Gastroesophageal sphincter (tissue), 4 donors: ENCODE measurements around the gene LRRC4. TPM values are rescaled to one million over a fixed set of nuclear protein-coding genes. Genes with fewer than 3 reads are reported as not detected.

Source experiments
- ATAC-seq: fragments of 150-250 bp; one replicate; pipeline ENCODE4 v1.9.1; 2016; ENCODE audit warnings: mild to moderate bottlenecking, moderate library complexity
- H3K27ac ChIP-seq, 4 donors: fragments of 200-600 bp; sonication (generic) in 3 of 4; 1 replicate in 3 of 4; 2 replicates in 1 of 4; pipeline ENCODE4 v1.5.1; 2016 to 2019
- H3K27me3 ChIP-seq: fragments of 200-600 bp; sonication (generic); one replicate; pipeline ENCODE4 v1.5.1; 2019
- H3K36me3 ChIP-seq, 2 donors: fragments of 200-600 bp; sonication (generic); one replicate each; pipeline ENCODE4 v1.5.1; 2019; ENCODE audit warnings: control low read depth in 1 of 2
- H3K4me1 ChIP-seq, 3 donors: fragments of 200-600 bp; sonication (generic); 1 replicate in 2 of 3; 2 replicates in 1 of 3; pipeline ENCODE4 v1.5.1; 2016 to 2019; ENCODE audit warnings: control low read depth in 2 of 3
- H3K4me3 ChIP-seq, 2 donors: fragments of 200-600 bp; sonication (generic); one replicate each; pipeline ENCODE4 v1.5.1; 2019; ENCODE audit warnings: mild to moderate bottlenecking in 1 of 2, moderate library complexity in 1 of 2
- H3K9me3 ChIP-seq, 3 donors: fragments of 200-600 bp; sonication (generic); one replicate each; pipeline ENCODE4 v1.5.1; 2017 to 2019; ENCODE audit warnings: control low read depth in 2 of 3
- CTCF ChIP-seq, 4 experiments: fragments of 200-600 bp in 2 of 4; fragments of 450-650 bp in 2 of 4; sonication (generic) in 1 of 4; IDR thresholded peaks; one replicate each; pipeline ENCODE4 v1.5.1; 2017 to 2019; ENCODE audit warnings: antibody characterized with exemption in 4 of 4, mild to moderate bottlenecking in 2 of 4, moderate library complexity in 2 of 4
- EP300 ChIP-seq: sonication (generic); formaldehyde crosslinking; IDR thresholded peaks from one replicate; pipeline ENCODE4 v1.6.1; 2017; ENCODE audit warnings: antibody characterized with exemption, mild to moderate bottlenecking
- POLR2A ChIP-seq, 2 donors: fragments of 450-650 bp; IDR thresholded peaks; one replicate each; pipeline ENCODE4 v1.6.1; 2017; ENCODE audit warnings: antibody characterized with exemption in 2 of 2, mild to moderate bottlenecking in 2 of 2, moderate library complexity in 1 of 2
- POLR2AphosphoS5 ChIP-seq: sonication (generic); formaldehyde crosslinking; IDR thresholded peaks from one replicate; pipeline ENCODE4 v1.6.1; 2017; ENCODE audit warnings: antibody characterized with exemption
- WGBS, 2 donors: methylation state at CpG; one replicate each; pipeline ENCODE4 v1.1.5; 2018; ENCODE audit warnings: low coverage in 1 of 2; 5-methylcytosine and 5-hydroxymethylcytosine counted together
- total RNA-seq, 4 donors: library from RNA; depleted of rRNA; stranded (reverse); fragments of >200 nt; gene quantifications; one replicate each; pipeline ENCODE4 v1.1.0, GENCODE V29; 2016

The LRRC4 gene
- total RNA-seq, 4 donors from 2014 or later, result 0.39 to 1.9 (median 0.82) TPM; not detected in 1

GRCh38 chr7:128059143-128059988 is 28.1 kb upstream of the LRRC4 start:
- 69 to 81% methylated on average over 3 to 7 of the region's 7 CpGs for WGBS, 2 donors
- Histone ChIP-seq H3K4me1 (no peaks in the 10 kb centered on the region), H3K27me3 (no peaks in the 10 kb centered on the region), H3K4me3 (no peak overlapping the region), H3K36me3 (peaks cover 0 to 5% of the 10 kb centered on the region in 2 donors), H3K27ac (no peak overlapping the region), H3K9me3 (no peaks in the 10 kb centered on the region)
- ATAC-seq, result no peak
- TF ChIP-seq EP300 (no peak), POLR2A (IDR thresholded peaks at IDR 0.05) (no peak), CTCF (IDR thresholded peaks at IDR 0.05) (no peak), POLR2AphosphoS5 (no peak)

GRCh38 chr7:128057909-128058308 is 26.7 kb upstream of the LRRC4 start:
- Histone ChIP-seq H3K9me3 (no peaks in the 10 kb centered on the region), H3K36me3 (peaks cover 0 to 5% of the 10 kb centered on the region in 2 donors), H3K4me1 (peaks cover 0 to 3% (median 0%) of the 10 kb centered on the region in 3 donors), H3K4me3 (no peak overlapping the region), H3K27me3 (no peaks in the 10 kb centered on the region), H3K27ac (no peak overlapping the region)
- no peak for ATAC-seq
- TF ChIP-seq POLR2A (IDR thresholded peaks at IDR 0.05), result no peak
- TF ChIP-seq EP300, result no peak
- TF ChIP-seq CTCF (IDR thresholded peaks at IDR 0.05), result no peak
- TF ChIP-seq POLR2AphosphoS5, result no peak
- WGBS, 2 donors, result 50 to 63% methylated on average over 1 of the region's 1 CpG

GRCh38 chr7:128056901-128057300 is 25.7 kb upstream of the LRRC4 start:
- no peak overlapping the region for H3K27ac ChIP-seq

GRCh38 chr7:128055637-128056036 is 24.4 kb upstream of the LRRC4 start:
- no peak overlapping the region for H3K4me3 ChIP-seq
- TF ChIP-seq POLR2A (IDR thresholded peaks at IDR 0.05), result no peak
- TF ChIP-seq EP300, result no peak
- no peak for TF ChIP-seq CTCF (IDR thresholded peaks at IDR 0.05)
- no peak for TF ChIP-seq POLR2AphosphoS5
- ATAC-seq, result no peak
- H3K36me3 ChIP-seq, result peaks cover 0 to 5% of the 10 kb centered on the region in 2 donors
- no peak overlapping the region for H3K27ac ChIP-seq
- H3K9me3 ChIP-seq, result no peaks in the 10 kb centered on the region
- WGBS, 2 donors, result 93% methylated on average over 2 of the region's 5 CpGs; no CpG with 5 or more reads in 1 of the 2 donors
- H3K27me3 ChIP-seq, result no peaks in the 10 kb centered on the region
- peaks cover 0 to 8% (median 0%) of the 10 kb centered on the region in 3 donors for H3K4me1 ChIP-seq

More at GRCh38 chr7:128056901-128057300, 25.7 kb upstream of the LRRC4 start:
- TF ChIP-seq EP300, result no peak
- TF ChIP-seq CTCF (IDR thresholded peaks at IDR 0.05), result no peak
- no peak for TF ChIP-seq POLR2A (IDR thresholded peaks at IDR 0.05)
- TF ChIP-seq POLR2AphosphoS5, result no peak
- 91% methylated on average over 8 of the region's 8 CpGs for WGBS, 2 donors
- peaks cover 0 to 5% of the 10 kb centered on the region in 2 donors for H3K36me3 ChIP-seq
- no peak for ATAC-seq
- H3K4me3 ChIP-seq, result no peak overlapping the region
- no peaks in the 10 kb centered on the region for H3K9me3 ChIP-seq
- H3K27me3 ChIP-seq, result no peaks in the 10 kb centered on the region
- H3K4me1 ChIP-seq, result peaks cover 0 to 8% (median 0%) of the 10 kb centered on the region in 3 donors

GRCh38 chr7:128054511-128054910 is 23.3 kb upstream of the LRRC4 start:
- peaks cover 0 to 8% (median 0%) of the 10 kb centered on the region in 3 donors for H3K4me1 ChIP-seq
- ATAC-seq, result no peak
- TF ChIP-seq CTCF (IDR thresholded peaks at IDR 0.05) (no peak), POLR2AphosphoS5 (no peak), POLR2A (IDR thresholded peaks at IDR 0.05) (no peak), EP300 (no peak)
- WGBS, 2 donors, result 89 to 97% methylated on average over 4 of the region's 4 CpGs
- no peaks in the 10 kb centered on the region for H3K27me3 ChIP-seq
- H3K36me3 ChIP-seq, result peaks cover 0 to 5% of the 10 kb centered on the region in 2 donors
- H3K27ac ChIP-seq, result no peak overlapping the region
- H3K4me3 ChIP-seq, result no peak overlapping the region
- H3K9me3 ChIP-seq, result no peaks in the 10 kb centered on the region
